HG02678 (cell line): ENCODE measurements around the gene PCDHGA1.
"Not testable (repeated sequence)": the region's sequence is repeated elsewhere in the genome, so short reads cannot be mapped to it uniquely, and the experiment has no call there.

Experiments used
- ATAC-seq: cut with Tn5 transposase; IDR thresholded peaks from one replicate; pipeline ENCODE4 v1.9.1; 2021; ENCODE audit warnings: mild to moderate bottlenecking, moderate library complexity; ENCODE audit not compliant: unreplicated experiment

The PCDHGA1 gene

DNA sequence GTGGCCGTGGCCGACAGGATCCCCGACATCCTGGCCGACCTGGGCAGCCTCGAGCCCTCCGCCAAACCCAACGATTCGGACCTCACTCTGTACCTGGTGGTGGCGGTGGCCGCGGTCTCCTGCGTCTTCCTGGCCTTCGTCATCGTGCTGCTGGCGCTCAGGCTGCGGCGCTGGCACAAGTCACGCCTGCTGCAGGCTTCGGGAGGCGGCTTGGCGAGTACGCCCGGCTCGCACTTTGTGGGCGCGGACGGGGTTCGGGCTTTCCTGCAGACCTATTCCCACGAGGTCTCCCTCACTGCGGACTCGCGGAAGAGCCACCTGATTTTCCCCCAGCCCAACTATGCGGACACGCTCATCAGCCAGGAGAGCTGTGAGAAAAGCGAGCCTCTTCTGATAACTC is 15.7 kb downstream of the PCDHGA1 start:
- not testable (repeated sequence) for ATAC-seq

DNA sequence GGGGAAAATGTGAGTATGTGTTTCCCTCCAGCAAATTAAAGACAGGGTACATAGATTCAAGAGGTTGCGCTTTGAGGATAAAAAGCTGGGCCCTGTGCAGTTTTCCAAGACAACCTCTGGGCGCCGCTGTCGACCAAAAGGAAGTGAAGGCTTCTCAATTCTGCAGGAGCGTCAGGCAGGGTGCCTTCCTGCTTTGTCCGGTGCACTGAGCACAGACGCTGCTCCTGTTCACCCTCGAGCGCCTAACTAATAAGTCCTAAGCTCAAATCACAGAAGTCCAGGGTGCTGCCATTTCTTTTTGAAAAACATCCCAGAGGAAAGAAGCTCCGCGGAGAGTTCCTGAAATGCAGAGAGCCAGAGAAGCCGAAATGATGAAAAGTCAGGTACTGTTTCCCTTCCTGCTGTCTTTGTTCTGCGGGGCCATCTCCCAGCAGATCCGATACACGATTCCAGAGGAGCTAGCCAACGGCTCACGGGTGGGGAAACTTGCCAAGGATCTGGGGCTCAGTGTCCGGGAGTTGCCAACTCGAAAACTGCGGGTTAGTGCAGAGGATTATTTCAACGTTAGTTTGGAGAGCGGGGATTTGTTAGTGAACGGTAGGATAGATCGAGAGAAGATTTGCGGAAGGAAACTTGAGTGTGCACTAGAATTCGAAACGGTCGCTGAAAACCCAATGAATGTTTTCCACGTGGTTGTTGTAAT is 19.8 kb downstream of the PCDHGA1 start, which contains the start of gene PCDHGB1:
Gene PCDHGB1 (plus strand): TSS at position 183 of the 703 bp plus-strand sequence. CDS start 162 bp downstream, at position 345.
- ATAC-seq = no peak

DNA sequence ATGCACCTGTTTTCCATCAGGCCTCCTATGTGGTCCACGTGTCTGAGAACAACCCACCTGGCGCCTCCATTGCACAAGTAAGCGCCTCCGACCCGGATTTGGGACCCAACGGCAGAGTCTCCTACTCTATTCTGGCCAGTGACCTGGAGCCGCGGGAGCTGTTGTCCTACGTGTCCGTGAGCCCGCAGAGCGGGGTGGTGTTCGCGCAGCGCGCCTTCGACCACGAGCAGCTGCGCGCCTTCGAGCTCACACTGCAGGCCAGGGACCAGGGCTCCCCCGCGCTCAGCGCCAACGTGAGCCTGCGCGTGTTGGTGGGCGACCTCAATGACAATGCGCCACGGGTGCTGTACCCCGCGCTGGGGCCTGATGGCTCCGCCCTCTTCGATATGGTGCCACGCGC is 21.3 kb downstream of the PCDHGA1 start:
- no peak for ATAC-seq

DNA sequence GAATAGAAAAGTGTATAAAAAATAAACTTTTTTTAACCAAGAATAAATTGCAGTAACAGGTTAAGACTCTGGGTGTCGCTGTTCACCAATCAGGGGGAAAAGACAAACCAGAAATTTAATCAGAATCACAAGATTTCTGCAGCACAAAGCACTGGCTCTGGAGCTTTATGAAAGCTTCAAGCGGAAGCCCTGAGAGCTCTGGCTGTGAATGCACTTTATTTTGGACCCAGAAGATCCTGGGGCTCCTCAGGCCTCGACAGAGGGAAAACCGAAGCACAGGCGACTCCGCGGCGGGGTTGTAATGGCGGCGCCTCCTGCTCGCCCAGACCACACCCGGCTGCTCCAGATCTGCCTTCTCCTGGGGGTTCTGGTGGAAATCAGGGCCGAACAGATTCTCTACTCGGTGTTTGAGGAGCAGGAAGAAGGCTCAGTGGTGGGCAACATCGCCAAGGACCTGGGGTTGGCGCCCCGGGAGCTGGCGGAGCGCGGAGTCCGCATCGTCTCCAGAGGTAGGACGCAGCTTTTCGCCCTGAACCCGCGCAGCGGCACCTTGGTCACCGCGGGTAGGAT is 24.7 kb downstream of the PCDHGA1 start, which contains the start of gene PCDHGA4:
Gene PCDHGA4 (plus strand): TSS at position 122 of the 570 bp plus-strand sequence. CDS start 87 bp downstream, at position 209.
- no peak for ATAC-seq

DNA sequence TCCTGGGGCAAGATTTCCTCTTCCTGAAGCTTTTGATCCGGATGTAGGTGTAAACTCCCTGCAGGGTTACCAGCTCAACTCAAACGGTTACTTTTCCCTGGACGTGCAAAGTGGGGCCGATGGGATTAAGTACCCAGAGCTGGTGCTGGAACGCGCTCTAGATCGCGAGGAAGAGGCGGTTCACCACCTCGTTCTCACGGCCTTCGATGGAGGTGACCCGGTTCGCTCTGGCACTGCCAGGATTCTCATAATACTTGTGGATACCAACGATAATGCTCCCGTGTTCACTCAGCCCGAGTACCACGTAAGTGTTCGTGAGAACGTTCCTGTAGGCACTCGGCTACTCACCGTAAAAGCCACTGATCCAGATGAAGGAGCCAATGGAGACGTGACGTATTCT is 25.3 kb downstream of the PCDHGA1 start:
- no peak for ATAC-seq

DNA sequence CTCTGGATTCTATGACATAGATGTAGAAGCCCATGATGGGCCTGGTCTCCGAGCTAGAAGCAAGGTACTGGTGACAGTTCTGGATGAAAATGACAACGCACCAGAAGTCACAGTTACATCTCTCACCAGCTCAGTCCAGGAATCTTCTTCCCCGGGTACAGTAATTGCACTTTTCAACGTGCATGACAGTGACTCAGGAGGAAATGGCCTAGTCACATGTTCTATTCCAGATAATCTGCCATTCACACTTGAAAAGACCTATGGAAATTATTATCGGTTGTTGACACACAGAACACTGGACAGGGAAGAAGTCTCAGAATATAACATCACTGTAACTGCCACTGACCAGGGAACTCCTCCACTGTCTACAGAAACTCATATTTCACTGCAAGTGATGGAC is 25.8 kb downstream of the PCDHGA1 start:
- ATAC-seq = no peak

DNA sequence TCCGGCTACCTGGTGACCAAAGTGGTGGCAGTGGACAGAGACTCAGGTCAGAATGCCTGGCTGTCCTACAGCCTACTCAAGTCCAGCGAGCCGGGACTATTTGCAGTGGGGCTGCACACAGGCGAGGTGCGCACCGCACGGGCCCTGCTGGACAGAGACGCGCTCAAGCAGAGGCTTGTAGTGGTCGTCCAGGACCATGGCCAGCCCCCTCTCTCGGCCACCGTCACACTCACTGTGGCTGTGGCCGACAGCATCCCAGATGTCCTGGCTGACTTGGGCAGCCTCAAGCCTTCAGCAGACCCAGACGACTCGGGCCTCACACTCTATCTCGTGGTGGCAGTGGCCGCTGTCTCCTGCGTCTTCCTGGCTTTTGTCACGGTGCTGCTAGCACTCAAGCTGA is 26.6 kb downstream of the PCDHGA1 start:
- no peak for ATAC-seq

DNA sequence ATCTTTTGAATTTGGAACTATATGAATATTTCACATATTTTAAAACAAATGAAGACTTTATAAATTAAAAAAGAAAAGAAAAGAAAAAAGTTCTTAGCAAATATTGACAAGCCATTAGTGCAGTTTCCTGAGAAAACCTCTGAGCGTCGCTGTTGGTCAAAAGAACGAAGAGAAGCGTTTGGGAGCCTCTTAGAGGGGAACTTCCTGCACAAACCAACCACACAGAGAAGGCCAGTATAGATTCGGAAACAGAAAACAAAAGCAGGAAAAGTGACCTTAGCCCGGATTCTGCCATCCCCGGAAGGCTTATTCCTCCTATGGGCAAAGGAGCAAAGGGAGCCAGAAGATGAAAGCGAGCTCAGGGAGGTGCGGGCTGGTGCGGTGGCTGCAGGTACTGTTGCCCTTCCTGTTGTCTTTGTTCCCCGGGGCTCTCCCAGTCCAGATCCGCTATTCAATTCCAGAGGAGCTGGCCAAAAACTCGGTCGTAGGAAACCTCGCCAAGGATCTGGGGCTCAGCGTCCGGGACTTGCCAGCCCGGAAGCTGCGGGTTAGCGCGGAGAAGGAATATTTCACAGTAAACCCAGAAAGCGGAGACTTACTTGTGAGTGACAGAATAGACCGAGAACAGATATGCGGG is 29.6 kb downstream of the PCDHGA1 start, which contains the start of gene PCDHGB2:
Gene PCDHGB2 (plus strand): TSS at position 205 of the 637 bp plus-strand sequence. CDS start 142 bp downstream, at position 347.
- ATAC-seq = peak; percentile 73

DNA sequence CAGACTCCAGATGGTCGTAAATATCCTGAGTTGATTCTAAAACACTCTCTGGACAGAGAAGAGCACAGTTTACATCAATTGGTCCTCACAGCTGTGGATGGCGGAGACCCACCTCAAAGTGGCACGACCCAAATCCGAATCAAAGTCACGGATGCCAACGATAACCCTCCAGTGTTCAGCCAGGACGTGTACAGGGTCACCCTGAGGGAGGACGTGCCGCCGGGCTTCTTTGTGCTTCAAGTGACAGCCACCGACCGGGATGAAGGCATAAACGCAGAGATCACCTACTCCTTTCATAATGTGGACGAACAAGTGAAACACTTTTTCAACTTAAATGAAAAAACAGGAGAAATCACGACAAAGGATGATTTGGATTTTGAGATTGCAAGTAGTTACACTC is 30.4 kb downstream of the PCDHGA1 start:
- ATAC-seq = no peak

DNA sequence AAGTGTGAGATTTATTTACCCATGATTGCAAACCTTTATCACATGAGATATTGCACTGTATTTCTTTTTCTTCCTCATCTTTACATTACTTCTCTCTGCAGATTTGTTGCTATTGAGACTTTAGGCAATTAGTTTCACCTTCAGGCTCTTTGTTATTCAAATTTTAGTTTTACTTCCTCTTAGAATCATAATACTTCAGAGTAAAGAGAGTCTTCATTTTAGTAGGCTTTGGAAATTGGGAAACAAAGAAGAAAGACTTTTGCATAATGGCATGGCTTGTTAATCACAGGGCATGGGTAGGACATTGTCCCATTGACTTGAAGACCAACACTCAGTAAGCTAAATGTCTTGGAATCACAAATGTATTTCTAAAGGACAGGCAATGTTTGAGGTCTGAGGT is 32.4 kb downstream of the PCDHGA1 start:
- no peak for ATAC-seq

DNA sequence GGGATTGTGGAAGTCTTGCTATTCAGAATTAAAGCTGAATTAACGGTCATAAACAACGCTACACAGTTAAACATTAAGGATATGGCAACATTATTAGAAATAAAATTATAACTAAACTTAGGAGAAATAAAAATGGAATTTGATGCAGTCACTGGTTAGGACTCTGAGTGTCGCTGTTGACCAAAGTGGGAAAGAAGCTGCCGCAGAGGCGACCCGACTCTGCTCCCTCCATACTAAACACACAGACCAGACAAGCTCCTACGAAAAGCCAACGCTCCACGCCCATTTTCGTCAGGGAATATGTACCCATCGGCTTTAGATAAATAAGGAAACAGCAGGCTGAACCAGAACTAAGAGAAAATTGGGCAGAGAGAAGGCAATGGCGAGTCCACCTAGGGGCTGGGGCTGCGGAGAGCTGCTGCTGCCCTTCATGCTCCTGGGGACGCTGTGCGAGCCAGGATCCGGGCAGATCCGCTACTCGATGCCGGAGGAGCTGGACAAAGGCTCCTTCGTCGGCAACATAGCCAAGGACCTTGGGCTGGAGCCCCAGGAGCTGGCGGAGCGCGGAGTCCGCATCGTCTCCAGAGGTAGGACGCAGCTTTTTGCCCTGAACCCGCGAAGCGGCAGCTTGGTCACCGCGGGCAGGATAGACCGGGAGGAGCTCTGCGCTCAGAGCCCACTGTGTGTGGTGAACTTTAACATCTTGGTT is 33.8 kb downstream of the PCDHGA1 start, which contains the start of gene PCDHGA5:
Gene PCDHGA5 (plus strand): TSS at position 211 of the 709 bp plus-strand sequence. CDS start 169 bp downstream, at position 380.
- no peak for ATAC-seq

DNA sequence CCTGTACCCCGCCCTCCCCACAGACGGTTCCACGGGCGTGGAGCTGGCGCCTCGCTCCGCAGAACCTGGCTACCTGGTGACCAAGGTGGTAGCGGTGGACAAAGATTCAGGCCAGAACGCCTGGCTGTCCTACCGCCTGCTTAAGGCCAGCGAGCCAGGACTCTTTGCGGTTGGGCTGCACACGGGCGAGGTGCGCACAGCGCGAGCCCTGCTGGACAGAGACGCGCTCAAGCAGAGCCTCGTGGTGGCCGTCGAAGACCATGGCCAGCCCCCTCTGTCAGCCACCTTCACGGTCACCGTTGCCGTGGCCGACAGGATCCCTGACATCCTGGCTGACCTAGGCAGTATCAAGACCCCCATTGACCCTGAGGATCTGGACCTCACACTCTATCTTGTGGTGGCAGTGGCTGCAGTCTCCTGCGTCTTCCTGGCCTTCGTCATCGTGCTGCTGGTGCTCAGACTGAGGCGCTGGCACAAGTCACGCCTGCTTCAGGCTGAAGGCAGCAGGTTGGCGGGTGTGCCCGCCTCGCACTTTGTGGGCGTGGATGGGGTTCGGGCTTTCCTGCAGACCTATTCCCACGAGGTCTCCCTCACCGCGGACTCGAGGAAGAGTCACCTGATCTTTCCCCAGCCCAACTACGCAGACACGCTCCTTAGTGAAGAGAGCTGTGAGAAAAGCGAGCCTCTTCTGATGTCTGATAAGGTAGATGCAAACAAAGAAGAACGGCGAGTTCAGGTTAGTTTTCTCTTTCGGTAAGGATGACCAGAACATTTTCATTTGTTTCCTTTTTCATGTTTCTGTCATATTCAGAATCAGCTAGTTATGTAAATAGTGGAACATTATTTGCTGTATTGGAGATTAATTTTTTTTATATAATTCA is 35.9 kb downstream of the PCDHGA1 start:
- ATAC-seq = no peak

DNA sequence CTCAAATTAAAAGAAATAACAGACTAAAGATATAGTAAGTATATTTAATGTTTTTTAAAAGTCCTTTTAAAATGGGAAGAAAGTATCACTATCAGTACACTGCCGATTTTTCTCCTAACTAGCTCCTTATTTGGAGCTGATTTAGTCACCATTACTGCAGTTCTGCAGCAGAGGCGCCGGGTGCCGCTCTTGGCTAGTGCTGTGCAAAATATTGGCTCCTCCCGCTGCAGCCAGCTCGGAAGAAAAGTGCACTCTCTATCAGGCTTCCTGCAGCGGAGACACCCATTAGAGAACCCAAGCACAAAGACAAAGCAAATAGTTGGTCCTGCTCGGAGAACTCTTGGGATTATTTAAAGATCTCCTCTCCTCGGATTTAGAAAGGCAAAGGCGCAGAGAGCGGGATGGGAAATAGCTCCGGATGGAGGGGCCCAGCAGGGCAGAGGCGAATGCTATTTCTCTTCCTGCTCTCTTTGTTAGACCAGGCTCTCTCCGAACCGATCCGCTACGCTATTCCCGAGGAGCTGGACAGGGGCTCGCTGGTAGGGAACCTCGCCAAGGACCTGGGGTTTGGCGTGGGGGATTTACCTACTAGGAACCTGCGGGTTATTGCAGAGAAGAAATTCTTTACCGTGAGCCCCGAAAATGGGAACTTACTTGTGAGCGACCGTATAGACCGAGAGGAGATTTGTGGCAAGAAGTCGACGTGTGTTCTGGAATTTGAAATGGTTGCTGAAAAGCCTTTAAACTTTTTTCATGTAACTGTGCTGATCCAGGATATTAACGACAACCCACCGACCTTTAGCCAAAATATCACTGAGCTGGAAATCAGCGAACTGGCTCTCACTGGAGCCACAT is 39.9 kb downstream of the PCDHGA1 start, which contains the start of gene PCDHGB3:
Gene PCDHGB3 (plus strand): TSS at position 249 of the 855 bp plus-strand sequence. CDS start 153 bp downstream, at position 402.
- ATAC-seq = peak; percentile 90

DNA sequence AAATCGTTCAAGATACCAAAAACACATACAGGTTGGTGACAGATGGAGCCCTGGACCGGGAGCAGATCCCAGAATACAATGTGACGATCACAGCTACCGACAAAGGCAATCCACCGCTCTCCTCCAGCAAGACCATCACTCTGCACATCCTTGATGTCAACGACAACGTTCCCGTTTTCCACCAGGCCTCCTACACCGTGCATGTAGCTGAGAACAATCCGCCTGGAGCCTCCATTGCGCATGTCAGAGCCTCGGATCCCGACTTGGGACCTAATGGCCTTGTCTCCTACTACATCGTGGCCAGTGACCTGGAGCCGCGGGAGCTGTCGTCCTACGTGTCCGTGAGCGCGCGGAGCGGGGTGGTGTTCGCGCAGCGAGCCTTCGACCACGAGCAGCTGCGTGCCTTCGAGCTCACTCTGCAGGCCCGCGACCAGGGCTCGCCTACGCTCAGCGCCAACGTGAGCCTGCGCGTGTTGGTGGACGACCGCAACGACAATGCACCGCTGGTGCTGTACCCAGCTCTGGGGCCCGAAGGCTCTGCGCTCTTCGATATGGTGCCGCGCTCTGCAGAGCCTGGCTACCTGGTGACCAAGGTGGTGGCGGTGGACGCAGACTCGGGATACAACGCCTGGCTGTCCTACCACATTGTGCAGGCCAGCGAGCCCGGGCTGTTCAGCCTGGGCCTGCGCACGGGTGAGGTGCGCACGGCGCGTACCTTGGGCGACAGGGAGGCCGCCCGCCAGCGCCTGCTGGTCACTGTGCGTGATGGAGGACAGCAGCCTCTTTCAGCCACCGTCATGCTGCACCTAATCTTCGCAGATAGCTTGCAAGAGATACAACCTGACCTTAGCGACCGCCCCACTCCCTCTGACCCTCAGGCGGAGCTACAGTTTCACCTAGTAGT is 41.5 kb downstream of the PCDHGA1 start:
- ATAC-seq = no peak

DNA sequence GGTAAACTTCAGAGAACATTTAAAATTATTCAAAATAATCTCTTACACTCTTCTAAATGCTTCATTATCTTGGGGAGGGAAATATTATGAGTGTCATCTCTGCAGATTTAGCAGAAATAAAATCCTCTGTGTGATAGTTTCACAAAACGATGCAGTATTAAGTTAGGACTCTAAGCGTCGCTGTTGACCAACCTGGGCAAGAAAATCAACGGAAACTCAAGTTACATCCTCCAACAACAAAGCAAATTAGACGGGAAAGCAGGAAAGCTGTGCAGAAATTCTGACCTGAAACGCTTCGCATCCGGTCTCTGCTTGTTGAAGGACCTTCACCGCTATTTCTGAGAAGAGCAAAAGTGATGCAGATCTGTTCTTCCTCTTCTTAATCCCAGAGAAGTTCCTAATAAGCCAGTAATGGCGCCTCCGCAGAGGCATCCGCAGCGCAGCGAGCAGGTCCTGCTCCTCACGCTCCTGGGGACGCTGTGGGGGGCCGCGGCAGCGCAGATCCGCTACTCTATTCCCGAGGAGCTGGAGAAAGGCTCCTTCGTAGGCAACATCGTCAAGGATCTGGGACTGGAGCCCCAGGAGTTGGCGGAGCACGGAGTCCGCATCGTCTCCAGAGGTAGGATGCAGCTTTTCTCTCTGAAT is 43.5 kb downstream of the PCDHGA1 start, which contains the start of gene PCDHGA6:
Gene PCDHGA6 (plus strand): TSS at position 219 of the 645 bp plus-strand sequence. CDS start 193 bp downstream, at position 412.
- no peak for ATAC-seq

DNA sequence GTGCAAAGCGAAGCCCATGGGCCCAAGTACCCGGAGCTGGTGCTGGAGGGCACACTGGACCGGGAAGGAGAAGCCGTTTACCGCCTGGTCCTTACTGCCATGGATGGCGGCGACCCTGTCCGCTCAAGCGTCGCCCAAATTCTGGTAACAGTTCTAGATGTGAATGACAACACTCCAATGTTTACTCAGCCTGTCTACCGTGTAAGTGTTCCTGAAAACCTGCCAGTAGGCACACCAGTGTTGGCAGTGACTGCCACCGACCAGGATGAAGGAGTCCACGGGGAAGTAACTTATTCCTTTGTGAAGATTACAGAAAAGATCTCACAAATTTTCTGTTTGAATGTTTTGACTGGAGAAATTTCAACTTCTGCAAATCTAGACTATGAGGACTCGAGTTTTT is 44.3 kb downstream of the PCDHGA1 start:
- ATAC-seq = no peak

DNA sequence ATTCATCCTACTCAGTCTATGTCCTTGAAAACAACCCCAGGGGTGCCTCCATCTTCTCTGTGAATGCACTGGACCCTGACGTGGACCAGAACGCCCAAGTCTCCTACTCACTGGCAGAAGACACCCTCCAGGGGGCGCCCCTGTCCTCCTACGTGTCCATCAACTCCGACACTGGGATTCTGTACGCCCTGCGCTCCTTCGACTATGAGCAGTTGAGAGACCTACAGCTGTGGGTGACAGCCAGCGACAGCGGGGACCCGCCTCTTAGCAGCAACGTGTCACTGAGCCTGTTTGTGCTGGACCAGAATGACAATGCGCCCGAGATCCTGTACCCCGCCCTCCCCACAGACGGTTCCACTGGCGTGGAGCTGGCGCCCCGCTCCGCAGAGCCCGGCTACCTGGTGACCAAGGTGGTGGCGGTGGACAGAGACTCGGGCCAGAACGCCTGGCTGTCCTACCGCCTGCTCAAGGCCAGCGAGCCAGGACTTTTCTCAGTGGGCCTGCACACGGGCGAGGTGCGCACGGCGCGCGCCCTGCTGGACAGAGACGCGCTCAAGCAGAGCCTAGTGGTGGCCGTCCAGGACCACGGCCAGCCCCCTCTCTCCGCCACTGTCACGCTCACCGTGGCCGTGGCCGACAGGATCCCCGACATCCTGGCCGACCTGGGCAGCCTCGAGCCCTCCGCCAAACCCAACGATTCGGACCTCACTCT is 45.3 kb downstream of the PCDHGA1 start:
- ATAC-seq = not testable (repeated sequence)
